Nephron progenitor cell (in vitro differentiated cells): ENCODE measurements around the gene FGF2.
A peak's percentile ranks its signal among the peaks of the same experiment; 100 is the strongest.
"Not testable (repeated sequence)": the region's sequence is repeated elsewhere in the genome, so short reads cannot be mapped to it uniquely, and the experiment has no call there.

Experiments
- DNase-seq: peaks from one replicate; pipeline ENCODE4 v3.0.0; 2021
- H3K27ac Mint-ChIP-seq: 2 replicates; pipeline ENCODE4 v1.8.0; 2021; ENCODE audit warnings: mild to moderate bottlenecking, moderate library complexity, mixed read lengths
- H3K27me3 Mint-ChIP-seq: 2 replicates; pipeline ENCODE4 v1.8.0; 2021; ENCODE audit warnings: mild to moderate bottlenecking, low read depth, mixed read lengths; ENCODE audit not compliant: poor library complexity
- H3K36me3 Mint-ChIP-seq: 2 replicates; pipeline ENCODE4 v1.8.0; 2021; ENCODE audit warnings: low read depth, mixed read lengths
- H3K4me1 Mint-ChIP-seq: 2 replicates; pipeline ENCODE4 v1.8.0; 2021; ENCODE audit warnings: mixed read lengths
- H3K4me3 Mint-ChIP-seq: 2 replicates; pipeline ENCODE4 v1.8.0; 2021; ENCODE audit warnings: mild to moderate bottlenecking, moderate library complexity, mixed read lengths
- H3K9me3 Mint-ChIP-seq: 2 replicates; pipeline ENCODE4 v1.8.0; 2021; ENCODE audit warnings: mild to moderate bottlenecking, moderate library complexity, mixed read lengths
- CTCF ChIP-seq: fragments of 200-600 bp; sonication (generic); IDR thresholded peaks from 2 replicates; pipeline ENCODE4 v1.5.0; 2021; ENCODE audit warnings: antibody characterized with exemption

The FGF2 gene

GRCh38 chr4:122921971-122922876, 95.6 kb downstream of the FGF2 start, which contains the start of gene NUDT6:
TSS of gene NUDT6 (minus strand) at chr4:122922597. CDS start at chr4:122922572, 25 bp downstream.
- H3K4me1 Mint-ChIP-seq = peaks cover 7% of the 10 kb centered on the region
- no peaks in the 10 kb centered on the region for H3K27me3 Mint-ChIP-seq
- no peak within 1 kb of the TSS for H3K4me3 Mint-ChIP-seq
- peak within 1 kb of the TSS; percentile 98 for H3K27ac Mint-ChIP-seq
- no peak for TF ChIP-seq CTCF
- H3K9me3 Mint-ChIP-seq = no peaks in the 10 kb centered on the region
- peak; percentile 71 for DNase-seq
- no peaks in the 10 kb centered on the region for H3K36me3 Mint-ChIP-seq

GRCh38 chr4:122922877-122923511, 96.4 kb downstream of the FGF2 start:
- Mint-ChIP-seq H3K27me3 (no peaks in the 10 kb centered on the region), H3K4me3 (no peak overlapping the region), H3K4me1 (peaks cover 7% of the 10 kb centered on the region), H3K36me3 (no peaks in the 10 kb centered on the region), H3K9me3 (no peaks in the 10 kb centered on the region), H3K27ac (peak overlapping the region; percentile 98)
- DNase-seq = peak; percentile 81
- TF ChIP-seq CTCF = no peak

GRCh38 chr4:122928930-122929329, 102.3 kb downstream of the FGF2 start:
- TF ChIP-seq CTCF = no peak
- H3K27ac Mint-ChIP-seq = no peak overlapping the region
- H3K4me3 Mint-ChIP-seq = no peak overlapping the region
- H3K36me3 Mint-ChIP-seq = peaks cover 5% of the 10 kb centered on the region
- no peaks in the 10 kb centered on the region for H3K9me3 Mint-ChIP-seq
- DNase-seq = no peak
- H3K27me3 Mint-ChIP-seq = no peaks in the 10 kb centered on the region
- H3K4me1 Mint-ChIP-seq = no peaks in the 10 kb centered on the region

GRCh38 chr4:122930862-122931261, 104.2 kb downstream of the FGF2 start:
- TF ChIP-seq CTCF = peak; percentile 47
- no peak for DNase-seq
- Mint-ChIP-seq H3K4me3 (no peak overlapping the region), H3K27me3 (no peaks in the 10 kb centered on the region), H3K4me1 (no peaks in the 10 kb centered on the region), H3K36me3 (peaks cover 21% of the 10 kb centered on the region), H3K27ac (no peak overlapping the region), H3K9me3 (no peaks in the 10 kb centered on the region)

- H3K27ac Mint-ChIP-seq = no peak overlapping the region
- H3K27me3 Mint-ChIP-seq = no peaks in the 10 kb centered on the region
- no peak overlapping the region for H3K4me3 Mint-ChIP-seq
- no peaks in the 10 kb centered on the region for H3K4me1 Mint-ChIP-seq
- no peak for TF ChIP-seq CTCF
- H3K9me3 Mint-ChIP-seq = no peaks in the 10 kb centered on the region
- peaks cover 31% of the 10 kb centered on the region for H3K36me3 Mint-ChIP-seq
- DNase-seq = no peak
These were observed 106.1 kb downstream of the FGF2 start for GRCh38 chr4:122932763-122933162.

- H3K36me3 Mint-ChIP-seq = peaks cover 79% of the 10 kb centered on the region
- not testable (repeated sequence) for DNase-seq, H3K27me3 Mint-ChIP-seq, H3K4me1 Mint-ChIP-seq, H3K27ac Mint-ChIP-seq, H3K4me3 Mint-ChIP-seq
- peaks cover 32% of the 10 kb centered on the region for H3K9me3 Mint-ChIP-seq
These were observed 118.5 kb downstream of the FGF2 start for GRCh38 chr4:122945136-122945535.
